ENCODE results near the gene DAB1. TPM values are rescaled to one million over a fixed set of nuclear protein-coding genes. Genes with fewer than 3 reads are reported as not detected.

DAB1 gene
- total RNA-seq, 6 donors from 2014 or later: 0.15 to 0.20 TPM; not detected in 4

GRCh38 chr1:57407928-57408327 lies 15.9 kb downstream of the DAB1 start:
- no peaks in the 10 kb centered on the region for H3K27me3 ChIP-seq
- TF ChIP-seq POLR2AphosphoS5 (IDR thresholded peaks at IDR 0.05): no peak
- no peak for TF ChIP-seq POLR2A (IDR thresholded peaks at IDR 0.05)
- TF ChIP-seq EP300 (IDR thresholded peaks at IDR 0.05): no peak
- no peak for TF ChIP-seq CTCF (IDR thresholded peaks at IDR 0.05)
- no peak for ATAC-seq (ENCODE audit: low FRiP score in 2 of 2)
- WGBS, 2 donors: 40 to 54% methylated on average over 4 of the region's 4 CpGs
- H3K4me1 ChIP-seq: no peaks in the 10 kb centered on the region
- no peak overlapping the region for H3K4me3 ChIP-seq
- no peak overlapping the region for H3K27ac ChIP-seq
- peaks cover 0 to 9% (median 0%) of the 10 kb centered on the region in 4 donors for H3K9me3 ChIP-seq
- DNase-seq: no peak
- H3K36me3 ChIP-seq: no peaks in the 10 kb centered on the region

- no peak for ATAC-seq (ENCODE audit: low FRiP score in 2 of 2)
- DNase-seq: no peak
- 89 to 93% methylated on average over 2 of the region's 2 CpGs for WGBS, 2 donors
- Histone ChIP-seq H3K36me3 (no peaks in the 10 kb centered on the region), H3K4me1 (no peaks in the 10 kb centered on the region), H3K27ac (no peak overlapping the region), H3K27me3 (no peaks in the 10 kb centered on the region), H3K9me3 (no peaks in the 10 kb centered on the region), H3K4me3 (no peak overlapping the region)
- no peak for TF ChIP-seq EP300 (IDR thresholded peaks at IDR 0.05)
- no peak for TF ChIP-seq CTCF (IDR thresholded peaks at IDR 0.05)
- no peak for TF ChIP-seq POLR2AphosphoS5 (IDR thresholded peaks at IDR 0.05)
- no peak for TF ChIP-seq POLR2A (IDR thresholded peaks at IDR 0.05)
Observed at GRCh38 chr1:57406428-57406970, 17.4 kb downstream of the DAB1 start.

- WGBS, 2 donors: 86 to 89% methylated on average over 3 of the region's 3 CpGs
- Histone ChIP-seq H3K27me3 (no peaks in the 10 kb centered on the region), H3K9me3 (no peaks in the 10 kb centered on the region), H3K4me3 (no peak overlapping the region), H3K4me1 (no peaks in the 10 kb centered on the region), H3K36me3 (no peaks in the 10 kb centered on the region), H3K27ac (no peak overlapping the region)
- DNase-seq (no peak), ATAC-seq (ENCODE audit: low FRiP score in 2 of 2) (no peak)
- no peak for TF ChIP-seq POLR2A (IDR thresholded peaks at IDR 0.05)
- TF ChIP-seq CTCF (IDR thresholded peaks at IDR 0.05): no peak
- no peak for TF ChIP-seq POLR2AphosphoS5 (IDR thresholded peaks at IDR 0.05)
- no peak for TF ChIP-seq EP300 (IDR thresholded peaks at IDR 0.05)
Observed at GRCh38 chr1:57404884-57405283, 19.0 kb downstream of the DAB1 start.

- no peaks in the 10 kb centered on the region for H3K27me3 ChIP-seq
- WGBS, 2 donors: 87 to 90% methylated on average over 1 of the region's 1 CpG
- DNase-seq (no peak), ATAC-seq (ENCODE audit: low FRiP score in 2 of 2) (no peak)
- no peaks in the 10 kb centered on the region for H3K36me3 ChIP-seq
- no peak for TF ChIP-seq POLR2A (IDR thresholded peaks at IDR 0.05)
- no peak for TF ChIP-seq POLR2AphosphoS5 (IDR thresholded peaks at IDR 0.05)
- TF ChIP-seq EP300 (IDR thresholded peaks at IDR 0.05): no peak
- no peak for TF ChIP-seq CTCF (IDR thresholded peaks at IDR 0.05)
- H3K9me3 ChIP-seq: no peaks in the 10 kb centered on the region
- no peaks in the 10 kb centered on the region for H3K4me1 ChIP-seq
- no peak overlapping the region for H3K4me3 ChIP-seq
- H3K27ac ChIP-seq: no peak overlapping the region
Observed at GRCh38 chr1:57403201-57403600, 20.7 kb downstream of the DAB1 start.

GRCh38 chr1:57401671-57402070 lies 22.2 kb downstream of the DAB1 start:
- DNase-seq (no peak), ATAC-seq (ENCODE audit: low FRiP score in 2 of 2) (no peak)
- Histone ChIP-seq H3K36me3 (no peaks in the 10 kb centered on the region), H3K4me3 (no peak overlapping the region), H3K27me3 (no peaks in the 10 kb centered on the region), H3K4me1 (no peaks in the 10 kb centered on the region), H3K27ac (no peak overlapping the region), H3K9me3 (no peaks in the 10 kb centered on the region)
- WGBS, 2 donors: 85 to 100% methylated on average over 1 of the region's 1 CpG
- TF ChIP-seq CTCF (IDR thresholded peaks at IDR 0.05) (no peak), POLR2A (IDR thresholded peaks at IDR 0.05) (no peak), EP300 (IDR thresholded peaks at IDR 0.05) (no peak), POLR2AphosphoS5 (IDR thresholded peaks at IDR 0.05) (no peak)

Measured in upper lobe of left lung (tissue), 6 donors.